ENCODE measurements around the gene HMGA1.

- TF ChIP-seq EP300 (IDR thresholded peaks at IDR 0.05) (no peak), CTCF (IDR thresholded peaks at IDR 0.05) (no peak)
Measured at GRCh38 chr6:34226731-34227586, 9.7 kb upstream of the HMGA1 start.

Measured in upper lobe of left lung (tissue), 4 donors.